GM21529 (cell line): Measurements from ENCODE around the gene COG1.

Experiments
- ATAC-seq: cut with Tn5 transposase; IDR thresholded peaks from one replicate; pipeline ENCODE4 v1.9.1; 2021; ENCODE audit not compliant: unreplicated experiment

Gene COG1

GRCh38 chr17:73227944-73228343, 35.1 kb downstream of the COG1 start:
- no peak for ATAC-seq

- ATAC-seq = no peak
Observed at GRCh38 chr17:73228748-73229236, 35.9 kb downstream of the COG1 start.

- ATAC-seq = no peak
Observed at GRCh38 chr17:73230088-73230487, 37.2 kb downstream of the COG1 start.

GRCh38 chr17:73231395-73231794, 38.5 kb downstream of the COG1 start:
- no peak for ATAC-seq

- peak; percentile 70 for ATAC-seq
Observed at GRCh38 chr17:73231841-73232586, 39.2 kb downstream of the COG1 start.

- peak; percentile 17 for ATAC-seq
Observed at GRCh38 chr17:73232587-73233373, 39.9 kb downstream of the COG1 start.

- no peak for ATAC-seq
Observed at GRCh38 chr17:73234736-73235135, 41.9 kb downstream of the COG1 start.

- no peak for ATAC-seq
Observed at GRCh38 chr17:73237714-73238113, 44.9 kb downstream of the COG1 start.

- ATAC-seq = no peak
Observed at GRCh38 chr17:73240561-73240960, 47.7 kb downstream of the COG1 start.

- no peak for ATAC-seq
Observed at GRCh38 chr17:73247726-73248125, 54.9 kb downstream of the COG1 start.

GRCh38 chr17:73248532-73248931, 55.7 kb downstream of the COG1 start:
- no peak for ATAC-seq

- no peak for ATAC-seq
Observed at GRCh38 chr17:73249700-73250099, 56.8 kb downstream of the COG1 start.

GRCh38 chr17:73250851-73251640, 58.2 kb downstream of the COG1 start:
- ATAC-seq = no peak

- no peak for ATAC-seq
Observed at GRCh38 chr17:73251871-73252270, 59.0 kb downstream of the COG1 start.

GRCh38 chr17:73255671-73256181, 62.9 kb downstream of the COG1 start:
- peak; percentile 51 for ATAC-seq

- ATAC-seq = no peak
Observed at GRCh38 chr17:73256220-73256619, 63.4 kb downstream of the COG1 start.

GRCh38 chr17:73257516-73257915, 64.7 kb downstream of the COG1 start:
- ATAC-seq = no peak
